DND-41 (cell line): ENCODE results near the gene TELO2.
A peak's percentile ranks its signal among the peaks of the same experiment; 100 is the strongest.

Experiments
- ATAC-seq: fragments of 200-7000 bp; cut with Tn5 transposase; 3 replicates; pipeline ENCODE4 v1.9.1; 2021; ENCODE audit warnings: low read depth; ENCODE audit not compliant: insufficient read depth
- DNase-seq: peaks from one replicate; pipeline ENCODE4 v3.0.0-alpha.2; 2020
- H2AFZ ChIP-seq: 2 replicates; pipeline ENCODE4 v1.6.0; 2012; ENCODE audit warnings: low read depth, low read length
- H3K27ac ChIP-seq: 2 replicates; pipeline ENCODE4 v1.5.1; 2012; ENCODE audit warnings: low read length, inconsistent platforms
- H3K27me3 ChIP-seq: fragments of 200-600 bp; sonication (generic); 2 replicates; pipeline ENCODE4 v1.6.0; 2012; ENCODE audit warnings: low read length, mild to moderate bottlenecking, inconsistent platforms; ENCODE audit not compliant: insufficient read depth, poor library complexity
- H3K36me3 ChIP-seq: 2 replicates; pipeline ENCODE4 v1.5.1; 2012; ENCODE audit warnings: low read length, inconsistent platforms; ENCODE audit not compliant: insufficient read depth
- H3K4me1 ChIP-seq: 2 replicates; pipeline ENCODE4 v1.5.1; 2012; ENCODE audit warnings: mild to moderate bottlenecking, low read length; ENCODE audit not compliant: insufficient read depth
- H3K4me2 ChIP-seq: 2 replicates; pipeline ENCODE4 v1.6.0; 2012; ENCODE audit warnings: mild to moderate bottlenecking, moderate library complexity, low read length, inconsistent platforms; ENCODE audit not compliant: insufficient read depth
- H3K4me3 ChIP-seq, 2 experiments: fragments of 200-600 bp in 1 of 2; shearing (Covaris generic) in 1 of 2; 2 replicates each; pipeline ENCODE4 v1.5.1; 2012 to 2016; ENCODE audit warnings: inconsistent platforms in 2 of 2, low read length in 2 of 2, mild to moderate bottlenecking in 2 of 2, low read depth in 1 of 2, moderate library complexity in 1 of 2
- H3K79me2 ChIP-seq: 2 replicates; pipeline ENCODE4 v1.6.0; 2012; ENCODE audit warnings: low read length, inconsistent platforms; ENCODE audit not compliant: insufficient read depth
- H3K9ac ChIP-seq: 2 replicates; pipeline ENCODE4 v1.6.0; 2012; ENCODE audit warnings: low read depth, mild to moderate bottlenecking, inconsistent platforms, low read length, moderate library complexity
- H3K9me3 ChIP-seq: 2 replicates; pipeline ENCODE4 v1.5.1; 2012; ENCODE audit warnings: low read length, moderate library complexity, mild to moderate bottlenecking, inconsistent platforms; ENCODE audit not compliant: insufficient read depth, severe bottlenecking
- H4K20me1 ChIP-seq: 2 replicates; pipeline ENCODE4 v1.6.0; 2012; ENCODE audit warnings: low read length; ENCODE audit not compliant: insufficient read depth
- EZH2 ChIP-seq: IDR thresholded peaks from 3 replicates; pipeline ENCODE4 v1.6.1; 2012; ENCODE audit warnings: borderline replicate concordance, low read depth, mild to moderate bottlenecking, moderate library complexity, low read length, inconsistent platforms; ENCODE audit not compliant: severe bottlenecking
- TF ChIP-seq, protein P1 (sequence below): IDR thresholded peaks from 2 replicates; pipeline ENCODE4 v1.5.1; 2012; ENCODE audit warnings: borderline replicate concordance, low read length, moderate library complexity, mild to moderate bottlenecking; ENCODE audit not compliant: poor library complexity, severe bottlenecking; ENCODE audit errors: extremely low read depth

TELO2 gene

DNA sequence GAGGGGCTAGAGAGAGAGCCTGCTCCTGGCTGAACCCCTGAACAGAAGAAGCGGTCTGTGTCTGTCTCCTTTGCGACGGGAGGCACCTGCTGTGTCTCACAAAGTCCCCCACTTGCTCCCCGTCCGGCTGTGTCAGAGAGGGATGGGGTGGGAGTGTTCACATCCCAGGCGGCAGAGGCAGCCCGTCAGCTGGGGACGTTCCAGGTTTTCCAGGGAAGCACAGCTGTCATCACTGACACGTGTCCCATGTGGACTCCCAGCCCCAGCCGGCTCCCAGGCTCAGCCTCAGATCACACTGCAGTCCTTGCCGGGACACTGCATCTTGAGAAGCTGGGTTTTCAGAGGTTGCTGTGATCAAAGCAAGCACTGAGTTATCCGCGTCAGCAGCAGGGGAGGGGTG, 1.6 kb downstream of the TELO2 start:
- Histone ChIP-seq H3K4me2 (peak overlapping the region; percentile 88), H2AFZ (no peak overlapping the region), H4K20me1 (peaks cover 30% of the 10 kb centered on the region), H3K27me3 (no peaks in the 10 kb centered on the region), H3K79me2 (peaks cover 45% of the 10 kb centered on the region), H3K36me3 (peaks cover 57% of the 10 kb centered on the region), H3K27ac (no peak overlapping the region), H3K4me3 (peak overlapping the region in 1 of 2 experiments; percentile 93; a peak in 2 of 4 replicates), H3K4me1 (peaks cover 32% of the 10 kb centered on the region), H3K9ac (peak overlapping the region; percentile 97; the same call in 1 of the 2 replicates), H3K9me3 (no peaks in the 10 kb centered on the region)
- TF ChIP-seq, protein P1, sequence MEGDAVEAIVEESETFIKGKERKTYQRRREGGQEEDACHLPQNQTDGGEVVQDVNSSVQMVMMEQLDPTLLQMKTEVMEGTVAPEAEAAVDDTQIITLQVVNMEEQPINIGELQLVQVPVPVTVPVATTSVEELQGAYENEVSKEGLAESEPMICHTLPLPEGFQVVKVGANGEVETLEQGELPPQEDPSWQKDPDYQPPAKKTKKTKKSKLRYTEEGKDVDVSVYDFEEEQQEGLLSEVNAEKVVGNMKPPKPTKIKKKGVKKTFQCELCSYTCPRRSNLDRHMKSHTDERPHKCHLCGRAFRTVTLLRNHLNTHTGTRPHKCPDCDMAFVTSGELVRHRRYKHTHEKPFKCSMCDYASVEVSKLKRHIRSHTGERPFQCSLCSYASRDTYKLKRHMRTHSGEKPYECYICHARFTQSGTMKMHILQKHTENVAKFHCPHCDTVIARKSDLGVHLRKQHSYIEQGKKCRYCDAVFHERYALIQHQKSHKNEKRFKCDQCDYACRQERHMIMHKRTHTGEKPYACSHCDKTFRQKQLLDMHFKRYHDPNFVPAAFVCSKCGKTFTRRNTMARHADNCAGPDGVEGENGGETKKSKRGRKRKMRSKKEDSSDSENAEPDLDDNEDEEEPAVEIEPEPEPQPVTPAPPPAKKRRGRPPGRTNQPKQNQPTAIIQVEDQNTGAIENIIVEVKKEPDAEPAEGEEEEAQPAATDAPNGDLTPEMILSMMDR = no peak
- no peak for TF ChIP-seq EZH2
- no peak for DNase-seq
- ATAC-seq = no peak

DNA sequence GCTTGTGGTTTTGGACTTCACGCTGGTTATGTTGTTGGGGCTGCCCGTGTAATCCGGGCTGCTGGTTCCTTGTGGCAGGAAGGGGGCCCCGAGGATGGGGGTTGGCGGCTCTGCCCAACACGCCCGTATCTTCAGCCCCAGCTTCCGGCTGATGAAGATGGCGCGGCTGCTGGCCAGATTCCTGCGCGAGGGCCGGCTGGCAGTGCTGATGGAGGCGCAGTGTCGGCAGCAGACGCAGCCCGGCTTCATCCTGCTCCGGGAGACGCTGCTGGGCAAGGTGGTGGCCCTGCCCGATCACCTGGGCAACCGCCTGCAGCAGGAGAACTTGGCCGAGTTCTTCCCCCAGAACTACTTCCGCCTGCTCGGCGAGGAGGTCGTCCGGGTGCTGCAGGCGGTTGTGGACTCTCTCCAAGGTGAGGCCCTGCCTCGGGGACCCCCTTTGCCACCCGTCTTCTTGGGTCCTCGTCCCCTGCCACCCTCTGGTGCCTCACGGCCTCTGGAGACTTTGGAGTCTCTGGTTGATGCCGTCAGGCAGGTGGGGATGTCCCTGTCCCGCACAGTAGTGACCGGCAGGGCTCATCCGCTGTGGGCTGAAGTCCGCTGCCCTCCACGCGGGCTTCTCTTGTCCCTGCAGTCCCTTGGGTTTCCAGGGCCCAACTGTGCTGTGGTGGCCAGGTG, 2.2 kb downstream of the TELO2 start:
- Histone ChIP-seq H3K27ac (no peak overlapping the region), H3K4me2 (peak overlapping the region; percentile 88; the same call in 1 of the 2 replicates), H3K36me3 (peaks cover 64% of the 10 kb centered on the region), H3K4me1 (peaks cover 32% of the 10 kb centered on the region), H3K79me2 (peaks cover 45% of the 10 kb centered on the region), H2AFZ (no peak overlapping the region), H3K4me3 (0 out of 4 replicates have a peak overlapping the region, but pooled peaks of 1 of the 2 experiments have one; percentile 93), H3K27me3 (no peaks in the 10 kb centered on the region), H3K9ac (peak overlapping the region; percentile 15; the same call in 1 of the 2 replicates), H4K20me1 (peaks cover 32% of the 10 kb centered on the region), H3K9me3 (no peaks in the 10 kb centered on the region)
- ATAC-seq (no peak), DNase-seq (no peak)
- TF ChIP-seq, protein P1 = no peak
- TF ChIP-seq EZH2 = no peak

DNA sequence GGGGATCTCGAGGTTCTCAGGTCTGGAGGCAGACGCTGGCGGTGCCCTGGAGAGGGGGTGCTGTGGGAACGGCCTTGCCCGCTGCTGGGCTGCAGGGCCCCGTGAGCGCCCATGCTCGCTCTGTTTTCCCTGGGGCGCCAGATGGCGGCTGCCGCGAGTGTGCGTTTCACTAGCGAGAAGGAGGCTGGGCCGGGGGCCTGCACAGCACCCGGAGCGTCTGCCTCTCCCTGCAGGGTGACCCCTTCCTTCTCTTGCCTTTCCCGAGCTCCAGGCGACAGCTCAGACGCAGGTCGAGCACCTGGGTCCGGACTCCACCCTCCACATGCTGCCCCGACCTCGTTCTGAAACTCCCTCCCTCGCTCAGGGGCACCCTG, 2.7 kb downstream of the TELO2 start:
- Histone ChIP-seq H3K4me2 (no peak overlapping the region; the same call in 1 of the 2 replicates), H3K36me3 (peaks cover 68% of the 10 kb centered on the region), H3K9ac (no peak overlapping the region), H3K4me3 (no peak overlapping the region), H3K9me3 (no peaks in the 10 kb centered on the region), H3K27ac (no peak overlapping the region), H3K27me3 (no peaks in the 10 kb centered on the region), H3K4me1 (peaks cover 32% of the 10 kb centered on the region), H3K79me2 (peaks cover 45% of the 10 kb centered on the region), H2AFZ (no peak overlapping the region), H4K20me1 (peaks cover 32% of the 10 kb centered on the region)
- no peak for TF ChIP-seq EZH2
- TF ChIP-seq, protein P1 = no peak
- ATAC-seq = no peak
- no peak for DNase-seq
